Right atrium auricular region (tissue), 2 donors: ENCODE results near the gene ZCCHC3. TPM values are rescaled to one million over a fixed set of nuclear protein-coding genes. Genes with fewer than 3 reads are reported as not detected.

ENCODE experiments used
- DNase-seq: peaks from one replicate; pipeline ENCODE4 v3.0.0-alpha.2; 2019; ENCODE audit warnings: low spot score
- H3K27ac ChIP-seq, 2 donors: fragments of 200-600 bp; sonication (generic); 1 replicate in 1 of 2; 2 replicates in 1 of 2; pipeline ENCODE4 v1.5.1; 2016 to 2019
- H3K27me3 ChIP-seq, 2 donors: fragments of 200-600 bp; sonication (generic); one replicate each; pipeline versions ENCODE4 v1.5.1 to v1.6.0; 2017 to 2019
- H3K36me3 ChIP-seq: fragments of 200-600 bp; sonication (generic); one replicate; pipeline ENCODE4 v1.5.1; 2016
- H3K4me1 ChIP-seq, 2 donors: fragments of 200-600 bp; sonication (generic); one replicate each; pipeline versions ENCODE4 v1.5.1 to v1.6.0; 2017 to 2019
- H3K4me3 ChIP-seq, 2 donors: fragments of 200-600 bp; sonication (generic); 1 replicate in 1 of 2; 2 replicates in 1 of 2; pipeline ENCODE4 v1.5.1; 2017 to 2019; ENCODE audit warnings: mild to moderate bottlenecking in 1 of 2, moderate library complexity in 1 of 2
- H3K9me3 ChIP-seq, 2 donors: fragments of 200-600 bp; sonication (generic); one replicate each; pipeline ENCODE4 v1.5.1; 2019
- total RNA-seq, 2 donors: library from RNA; depleted of rRNA; stranded (reverse); fragments of >200 nt; gene quantifications; one replicate each; pipeline ENCODE4 v1.1.0, GENCODE V29; 2016
- TF ChIP-seq, protein P1 (sequence below), 2 donors: fragments of 200-600 bp; sonication (generic); IDR thresholded peaks; one replicate each; pipeline ENCODE4 v1.5.1; 2019; ENCODE audit warnings: antibody characterized with exemption in 2 of 2

Gene ZCCHC3
- total RNA-seq, 2 donors from 2014 or later: 10.2 to 14.4 TPM

DNA sequence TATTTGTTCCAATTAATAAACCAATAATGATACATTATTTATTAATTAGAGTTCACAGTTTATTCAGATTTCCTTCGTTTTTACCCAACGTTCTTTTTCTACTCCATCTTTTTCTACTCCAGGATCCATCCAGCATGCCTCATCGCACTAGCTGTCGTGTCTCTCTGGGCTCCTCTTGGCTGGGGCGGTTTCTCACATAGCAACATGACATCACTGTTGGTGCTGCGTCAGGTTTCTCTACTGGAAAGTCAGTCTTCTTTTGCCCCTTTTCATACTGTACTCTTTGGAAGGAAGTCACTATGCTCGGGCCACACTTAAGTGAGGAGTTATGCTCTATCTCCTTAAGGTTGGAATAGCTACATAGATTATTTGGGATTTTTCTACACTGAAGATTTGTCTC, 14.2 kb downstream of the ZCCHC3 start:
- no peak for DNase-seq
- H3K4me1 ChIP-seq: peaks cover 0 to 16% of the 10 kb centered on the region in 2 donors
- H3K27ac ChIP-seq: no peak overlapping the region
- H3K36me3 ChIP-seq: no peaks in the 10 kb centered on the region
- H3K9me3 ChIP-seq: no peaks in the 10 kb centered on the region
- H3K4me3 ChIP-seq: no peak overlapping the region
- TF ChIP-seq, protein P1, sequence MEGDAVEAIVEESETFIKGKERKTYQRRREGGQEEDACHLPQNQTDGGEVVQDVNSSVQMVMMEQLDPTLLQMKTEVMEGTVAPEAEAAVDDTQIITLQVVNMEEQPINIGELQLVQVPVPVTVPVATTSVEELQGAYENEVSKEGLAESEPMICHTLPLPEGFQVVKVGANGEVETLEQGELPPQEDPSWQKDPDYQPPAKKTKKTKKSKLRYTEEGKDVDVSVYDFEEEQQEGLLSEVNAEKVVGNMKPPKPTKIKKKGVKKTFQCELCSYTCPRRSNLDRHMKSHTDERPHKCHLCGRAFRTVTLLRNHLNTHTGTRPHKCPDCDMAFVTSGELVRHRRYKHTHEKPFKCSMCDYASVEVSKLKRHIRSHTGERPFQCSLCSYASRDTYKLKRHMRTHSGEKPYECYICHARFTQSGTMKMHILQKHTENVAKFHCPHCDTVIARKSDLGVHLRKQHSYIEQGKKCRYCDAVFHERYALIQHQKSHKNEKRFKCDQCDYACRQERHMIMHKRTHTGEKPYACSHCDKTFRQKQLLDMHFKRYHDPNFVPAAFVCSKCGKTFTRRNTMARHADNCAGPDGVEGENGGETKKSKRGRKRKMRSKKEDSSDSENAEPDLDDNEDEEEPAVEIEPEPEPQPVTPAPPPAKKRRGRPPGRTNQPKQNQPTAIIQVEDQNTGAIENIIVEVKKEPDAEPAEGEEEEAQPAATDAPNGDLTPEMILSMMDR (IDR thresholded peaks at IDR 0.05): no peak
- H3K27me3 ChIP-seq: no peaks in the 10 kb centered on the region

DNA sequence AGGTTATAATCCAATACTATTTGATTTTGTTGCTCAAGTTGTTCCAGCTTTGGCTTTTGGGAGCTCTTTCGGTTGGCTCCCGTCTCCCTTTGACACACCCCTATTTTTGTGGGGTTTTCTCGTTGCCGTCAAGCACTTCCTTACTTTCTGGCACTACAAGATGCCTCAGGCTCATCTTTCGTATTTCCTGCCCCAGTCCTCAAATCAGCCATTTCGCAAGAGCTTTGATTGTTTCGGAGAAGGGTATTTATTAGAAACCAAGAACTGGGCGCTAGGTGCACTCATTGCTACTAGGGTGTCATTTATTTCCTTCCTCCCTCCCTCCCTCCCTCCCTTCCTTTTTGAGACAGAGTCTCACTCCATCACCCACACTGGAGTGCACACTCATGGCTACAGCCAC, 14.7 kb downstream of the ZCCHC3 start:
- H3K4me1 ChIP-seq: peaks cover 0 to 16% of the 10 kb centered on the region in 2 donors
- no peaks in the 10 kb centered on the region for H3K36me3 ChIP-seq
- no peak overlapping the region for H3K4me3 ChIP-seq
- DNase-seq: no peak
- no peaks in the 10 kb centered on the region for H3K9me3 ChIP-seq
- H3K27me3 ChIP-seq: no peaks in the 10 kb centered on the region
- TF ChIP-seq, protein P1 (IDR thresholded peaks at IDR 0.05): no peak
- no peak overlapping the region for H3K27ac ChIP-seq

DNA sequence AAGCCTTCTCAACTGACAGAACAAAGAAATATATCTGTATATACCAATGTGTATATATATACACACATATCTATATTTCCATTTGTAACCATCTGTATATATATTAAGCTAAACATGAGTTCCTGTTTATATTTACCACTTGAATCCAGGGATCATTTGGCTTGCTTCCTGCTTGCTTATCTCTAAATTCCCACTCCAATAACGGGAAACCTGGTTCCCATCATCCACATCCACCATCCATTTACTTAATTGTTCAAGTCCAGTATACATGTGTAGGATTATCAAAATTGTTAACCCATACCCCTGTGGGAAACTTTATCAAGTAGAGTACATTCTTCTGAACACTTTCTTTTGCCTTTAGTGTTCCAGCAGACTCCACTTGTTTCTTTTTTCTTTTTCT, 15.5 kb downstream of the ZCCHC3 start:
- DNase-seq: no peak
- TF ChIP-seq, protein P1 (IDR thresholded peaks at IDR 0.05): no peak
- Histone ChIP-seq H3K9me3 (no peaks in the 10 kb centered on the region), H3K27me3 (no peaks in the 10 kb centered on the region), H3K36me3 (no peaks in the 10 kb centered on the region), H3K4me1 (peaks cover 0 to 16% of the 10 kb centered on the region in 2 donors), H3K4me3 (no peak overlapping the region), H3K27ac (no peak overlapping the region)

DNA sequence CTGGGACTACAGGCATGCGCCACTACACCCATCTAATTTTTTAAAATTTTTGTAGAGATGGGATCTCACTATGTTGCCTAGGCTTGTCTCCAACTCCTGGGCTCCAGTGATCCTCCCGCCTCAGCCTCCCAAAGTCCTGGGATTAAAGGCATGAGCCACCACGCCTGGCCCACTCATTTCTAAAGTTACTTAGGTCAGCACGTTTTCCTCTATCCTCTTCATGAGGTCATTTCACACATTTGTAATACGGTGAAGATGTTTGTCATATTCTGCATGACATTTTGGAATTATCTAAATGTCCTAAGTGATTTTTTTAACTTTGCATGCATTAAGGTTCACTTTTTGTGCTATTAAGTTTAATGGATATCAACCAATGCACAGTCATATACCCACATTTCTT, 16.0 kb downstream of the ZCCHC3 start:
- no peaks in the 10 kb centered on the region for H3K9me3 ChIP-seq
- no peaks in the 10 kb centered on the region for H3K36me3 ChIP-seq
- TF ChIP-seq, protein P1 (IDR thresholded peaks at IDR 0.05): no peak
- H3K27ac ChIP-seq: no peak overlapping the region
- DNase-seq: no peak
- no peak overlapping the region for H3K4me3 ChIP-seq
- peaks cover 0 to 16% of the 10 kb centered on the region in 2 donors for H3K4me1 ChIP-seq
- H3K27me3 ChIP-seq: no peaks in the 10 kb centered on the region

DNA sequence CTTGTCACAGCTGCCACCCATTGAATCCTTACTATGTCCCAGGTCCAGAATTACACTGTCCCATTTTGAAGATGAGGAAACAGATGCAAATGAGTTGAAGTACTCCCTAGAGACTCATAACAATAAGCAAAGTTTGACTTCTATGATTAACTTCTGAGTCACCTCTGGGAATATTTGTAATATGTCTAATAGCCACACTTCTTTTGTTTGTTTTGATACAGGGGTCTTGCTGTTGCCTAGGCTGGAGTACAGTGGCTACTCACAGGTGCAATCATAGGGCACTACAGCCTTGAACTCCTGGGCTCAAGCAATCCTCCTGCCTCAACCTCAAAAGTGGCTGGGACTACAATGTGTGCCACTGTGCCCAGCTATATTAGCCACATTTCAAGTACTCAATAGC, 16.6 kb downstream of the ZCCHC3 start:
- H3K4me3 ChIP-seq: no peak overlapping the region
- TF ChIP-seq, protein P1 (IDR thresholded peaks at IDR 0.05): no peak
- no peak overlapping the region for H3K27ac ChIP-seq
- peaks cover 0 to 13% of the 10 kb centered on the region in 2 donors for H3K4me1 ChIP-seq
- no peaks in the 10 kb centered on the region for H3K36me3 ChIP-seq
- H3K27me3 ChIP-seq: no peaks in the 10 kb centered on the region
- no peak for DNase-seq
- H3K9me3 ChIP-seq: no peaks in the 10 kb centered on the region

DNA sequence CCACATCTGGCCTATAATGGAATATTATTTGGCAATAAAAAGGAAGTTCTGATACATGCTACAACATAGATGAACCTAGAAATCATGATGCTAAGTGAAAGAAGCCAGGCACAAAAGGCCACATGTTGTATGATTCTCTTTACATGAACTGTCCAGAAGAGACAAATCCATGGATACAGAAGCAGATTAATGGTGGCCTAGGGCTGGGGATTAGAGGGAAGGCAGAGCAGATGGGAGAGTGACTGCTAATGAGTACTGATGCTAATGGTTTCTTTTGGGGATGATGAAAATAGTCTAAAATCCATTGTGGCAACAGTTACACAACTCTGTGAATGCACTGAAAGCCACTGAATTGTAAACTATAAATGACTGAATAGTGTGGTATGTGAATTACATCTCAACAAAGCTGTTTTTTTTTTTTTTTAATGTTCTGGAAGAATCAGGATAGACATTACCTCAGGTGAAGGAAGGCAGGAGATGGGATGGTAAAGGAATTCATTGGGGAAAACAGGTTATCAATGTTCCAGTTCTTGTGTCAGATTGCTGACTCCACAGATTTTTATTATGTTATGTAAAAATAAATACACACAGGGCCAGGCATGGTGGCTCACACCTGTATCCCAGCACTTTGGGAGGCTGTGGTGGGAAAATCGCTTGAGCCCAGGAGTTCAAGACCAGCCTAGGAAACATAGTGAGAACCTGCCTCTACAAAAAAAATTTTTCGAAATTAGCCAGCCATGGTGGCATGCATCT, 19.1 kb downstream of the ZCCHC3 start:
- H3K4me3 ChIP-seq: no peak overlapping the region
- TF ChIP-seq, protein P1 (IDR thresholded peaks at IDR 0.05): no peak
- no peaks in the 10 kb centered on the region for H3K36me3 ChIP-seq
- DNase-seq: no peak
- no peaks in the 10 kb centered on the region for H3K9me3 ChIP-seq
- no peaks in the 10 kb centered on the region for H3K4me1 ChIP-seq
- no peak overlapping the region for H3K27ac ChIP-seq
- no peaks in the 10 kb centered on the region for H3K27me3 ChIP-seq
